GM18507 (cell line): Measurements from ENCODE around the gene RHOT2.

Experiments
- DNase-seq: peaks from one replicate; pipeline ENCODE4 v3.0.0; 2011; ENCODE audit warnings: low read depth; ENCODE audit not compliant: insufficient read length; ENCODE audit errors: extremely low spot score
- FAIRE-seq: peaks from 2 replicates; lab custom pipeline; 2011; peaks lifted over from hg19 to GRCh38; lab: Jason Lieb, UNC

RHOT2 gene

DNA sequence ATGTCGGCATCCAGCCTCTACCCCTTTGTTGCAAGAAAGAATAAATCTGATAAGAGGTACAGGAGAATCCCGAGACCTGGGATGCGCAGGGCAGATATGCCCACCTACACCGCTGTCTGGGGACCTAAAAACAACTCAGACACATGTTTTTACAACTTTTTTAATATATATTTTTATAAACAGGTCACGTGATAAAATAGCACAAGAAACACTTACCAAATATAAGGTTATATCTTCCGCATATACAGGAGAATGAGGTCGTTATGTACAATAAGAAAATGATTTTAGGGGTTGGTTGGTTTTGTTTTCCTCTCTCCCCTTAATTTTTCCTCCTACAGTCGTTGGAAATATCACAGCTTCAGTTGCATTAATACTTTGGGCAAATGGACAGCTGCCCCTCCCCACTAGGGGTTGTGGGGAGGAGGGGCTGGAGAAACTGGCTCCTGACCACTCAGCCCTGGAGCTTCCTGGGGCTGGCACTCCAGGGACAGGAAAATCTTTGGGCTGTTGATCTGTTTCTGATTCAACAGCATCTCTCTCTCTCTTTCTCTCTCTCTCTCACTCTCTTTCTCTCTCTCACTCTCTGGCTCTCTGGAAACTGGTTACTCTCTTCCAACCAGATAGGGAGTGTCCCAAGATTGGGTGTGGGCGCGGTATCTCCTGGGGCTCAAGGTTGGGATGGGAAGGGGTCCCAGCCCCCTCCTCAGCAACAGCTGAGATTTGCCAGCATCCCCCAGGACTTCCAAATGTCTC is 24.6 kb downstream of the RHOT2 start:
- no peak for DNase-seq
- FAIRE-seq = no peak

DNA sequence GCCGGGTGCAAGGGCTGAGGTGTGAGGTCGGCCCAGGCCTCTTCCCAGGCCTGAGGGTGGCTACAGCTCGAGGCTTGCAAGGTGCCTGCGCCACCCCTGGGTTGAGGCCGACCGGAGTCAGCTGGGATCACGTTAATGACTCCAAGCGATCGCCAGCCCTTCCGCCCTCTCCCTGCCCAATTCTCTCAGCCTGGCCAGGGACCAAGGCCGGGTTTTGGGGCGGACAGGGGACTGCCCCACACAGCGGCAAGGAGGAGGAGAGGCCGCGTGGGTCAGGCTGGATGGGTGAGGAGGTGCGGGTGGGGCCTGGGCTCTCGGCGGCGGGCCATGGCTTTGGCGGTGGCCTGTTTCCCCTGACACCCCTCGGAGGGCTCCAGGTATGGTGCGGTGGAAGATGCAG is 25.4 kb downstream of the RHOT2 start:
- FAIRE-seq (no peak), DNase-seq (no peak)

DNA sequence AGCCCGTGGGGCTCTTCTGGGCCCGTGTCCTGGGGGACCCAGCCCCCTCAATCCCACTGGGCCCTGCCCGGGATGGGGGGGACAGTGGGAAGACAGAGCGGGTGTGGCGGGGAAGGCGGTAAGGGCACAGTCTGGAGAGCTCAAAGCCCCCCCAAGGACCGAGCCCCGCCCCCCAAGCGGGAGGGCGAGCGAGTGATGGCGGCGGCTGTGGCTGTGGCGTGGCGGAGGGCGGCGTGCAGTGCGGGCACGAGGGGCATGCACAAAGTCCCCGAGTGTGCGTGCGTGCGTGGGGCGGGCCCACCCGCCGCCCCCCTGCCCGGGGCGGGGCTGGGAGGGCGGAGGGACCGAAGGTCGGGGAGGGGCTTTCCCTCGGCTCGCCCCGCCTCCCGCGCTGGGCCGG is 25.8 kb downstream of the RHOT2 start:
- FAIRE-seq = no peak
- no peak for DNase-seq

DNA sequence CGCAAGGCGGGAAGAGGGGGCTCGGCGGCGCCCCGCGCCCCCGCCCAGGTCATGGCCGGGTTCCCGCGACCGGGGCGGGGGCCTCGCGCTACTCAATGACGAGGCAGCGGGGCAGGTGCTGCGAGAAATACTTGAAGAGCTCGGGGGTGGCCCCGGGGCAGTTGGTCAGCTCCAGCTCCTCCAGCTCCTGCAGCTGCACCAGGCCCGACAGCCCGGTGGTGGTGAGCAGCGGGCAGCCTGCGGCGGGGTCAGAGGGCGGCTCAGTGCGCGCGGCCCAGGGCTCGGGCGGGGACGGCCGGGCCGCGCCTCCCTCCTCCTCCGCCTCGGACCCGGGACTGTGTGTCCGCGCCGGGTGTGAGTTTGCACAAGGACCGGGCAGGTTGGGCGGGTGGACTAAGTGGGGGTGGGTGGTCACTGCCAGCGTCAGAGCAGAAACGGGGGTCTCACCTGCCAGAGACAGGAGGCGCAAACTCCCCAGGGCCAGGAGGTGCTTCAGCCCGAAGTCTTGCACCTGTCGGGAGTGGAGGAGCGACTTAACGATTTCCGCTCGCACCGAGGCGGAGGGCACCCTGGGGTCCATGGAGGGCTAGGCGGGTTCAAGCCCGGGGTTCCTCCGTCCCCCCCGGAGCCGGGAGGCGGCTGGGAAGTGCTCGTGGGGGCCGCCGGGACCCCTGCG is 26.4 kb downstream of the RHOT2 start:
- DNase-seq = no peak
- no peak for FAIRE-seq

DNA sequence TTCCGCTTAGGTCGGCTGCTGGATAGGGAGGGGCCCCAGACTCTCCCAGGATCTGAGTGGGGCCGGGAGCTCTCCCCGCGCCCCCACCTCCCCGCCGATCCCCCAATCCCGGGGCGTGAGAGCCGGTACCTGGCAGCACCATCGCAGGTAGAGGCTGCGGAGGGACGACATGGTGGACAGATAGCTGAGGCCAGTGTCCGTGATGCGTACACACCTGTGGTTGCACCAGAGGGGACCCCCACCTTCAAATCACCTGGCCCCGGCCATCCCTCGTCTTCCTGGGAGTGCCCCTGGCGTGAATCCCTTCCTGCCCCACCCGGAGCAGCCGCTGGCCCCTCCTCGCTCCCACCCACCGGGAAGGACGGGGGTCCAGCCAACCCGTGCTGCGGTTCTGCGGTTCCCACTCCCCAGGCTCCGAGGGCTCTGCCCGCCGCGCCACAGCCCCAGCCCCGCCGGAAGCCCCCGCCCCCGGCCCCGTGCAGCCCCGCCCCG is 27.0 kb downstream of the RHOT2 start:
- no peak for DNase-seq
- FAIRE-seq = no peak

DNA sequence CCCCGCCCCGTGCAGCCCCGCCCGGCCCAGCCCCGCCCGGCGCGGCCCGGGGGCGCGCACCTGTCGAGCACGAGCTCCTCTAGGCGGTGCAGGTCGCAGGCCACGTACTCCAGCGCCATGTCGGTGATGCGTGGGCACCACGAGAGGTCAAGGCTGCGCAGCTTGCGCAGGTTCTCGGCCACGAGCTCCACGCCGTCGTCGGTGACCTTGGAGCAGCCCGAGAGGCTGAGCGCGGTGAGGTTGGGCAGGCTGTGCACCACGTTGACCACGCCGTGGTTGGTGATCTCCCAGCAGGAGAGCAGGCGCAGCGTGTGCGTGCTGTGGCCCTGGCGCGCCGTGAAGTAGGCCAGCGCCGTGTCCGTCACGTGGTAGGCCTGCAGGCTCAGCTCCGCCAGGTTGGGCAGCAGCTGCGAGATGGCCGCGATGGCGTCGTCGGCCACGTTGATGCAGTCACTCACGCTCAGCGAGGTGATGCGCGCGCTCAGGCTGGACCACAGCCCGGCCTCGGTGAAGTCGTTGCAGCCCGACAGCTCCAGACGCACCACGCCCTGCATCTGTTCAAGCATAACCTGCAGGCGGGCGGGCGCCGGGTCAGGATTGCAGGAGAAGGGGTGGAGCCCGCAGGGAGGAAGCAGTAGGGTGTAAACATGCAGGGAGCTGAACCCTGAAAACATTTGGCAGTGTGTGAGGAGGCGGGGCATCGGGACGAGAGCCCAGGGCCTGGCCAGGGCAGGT is 27.6 kb downstream of the RHOT2 start:
- FAIRE-seq = no peak
- no peak for DNase-seq

DNA sequence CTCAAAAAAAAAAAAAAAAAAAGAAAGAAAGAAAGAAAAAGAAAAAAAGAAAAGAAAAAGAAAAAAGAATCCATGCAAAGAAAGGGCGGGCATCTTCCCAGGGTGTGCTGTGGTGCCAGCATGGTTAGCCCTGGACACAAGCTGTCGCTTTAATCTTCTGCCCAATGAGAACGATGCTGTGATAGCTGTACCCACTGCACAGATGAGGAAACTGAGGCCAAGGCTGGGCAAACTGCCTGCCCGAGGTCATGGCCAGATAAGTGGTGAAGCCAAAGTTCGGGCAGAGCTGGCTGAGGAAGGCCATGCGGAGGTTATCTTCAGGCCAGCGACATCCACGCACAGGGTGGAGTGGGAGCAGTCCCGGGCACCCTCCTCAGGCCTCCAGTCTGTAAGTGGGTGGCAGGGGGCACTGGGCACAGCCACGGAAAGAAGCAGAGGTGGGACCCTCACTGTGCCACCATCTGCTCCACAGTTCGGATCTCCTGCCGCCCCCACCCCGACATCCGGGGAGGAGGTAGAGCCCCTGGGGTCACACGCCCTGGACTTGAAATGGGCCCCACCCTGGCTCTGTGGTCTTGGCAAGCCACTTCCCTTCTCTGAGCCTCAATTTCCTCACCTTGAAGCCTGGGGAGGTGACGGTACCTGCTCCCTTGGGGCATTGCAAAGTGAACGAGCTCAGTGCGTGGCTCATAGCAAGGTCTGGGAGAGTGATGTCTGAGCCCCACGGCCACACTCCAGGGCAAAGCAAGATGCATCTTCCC is 31.2 kb downstream of the RHOT2 start:
- FAIRE-seq (no peak), DNase-seq (no peak)

DNA sequence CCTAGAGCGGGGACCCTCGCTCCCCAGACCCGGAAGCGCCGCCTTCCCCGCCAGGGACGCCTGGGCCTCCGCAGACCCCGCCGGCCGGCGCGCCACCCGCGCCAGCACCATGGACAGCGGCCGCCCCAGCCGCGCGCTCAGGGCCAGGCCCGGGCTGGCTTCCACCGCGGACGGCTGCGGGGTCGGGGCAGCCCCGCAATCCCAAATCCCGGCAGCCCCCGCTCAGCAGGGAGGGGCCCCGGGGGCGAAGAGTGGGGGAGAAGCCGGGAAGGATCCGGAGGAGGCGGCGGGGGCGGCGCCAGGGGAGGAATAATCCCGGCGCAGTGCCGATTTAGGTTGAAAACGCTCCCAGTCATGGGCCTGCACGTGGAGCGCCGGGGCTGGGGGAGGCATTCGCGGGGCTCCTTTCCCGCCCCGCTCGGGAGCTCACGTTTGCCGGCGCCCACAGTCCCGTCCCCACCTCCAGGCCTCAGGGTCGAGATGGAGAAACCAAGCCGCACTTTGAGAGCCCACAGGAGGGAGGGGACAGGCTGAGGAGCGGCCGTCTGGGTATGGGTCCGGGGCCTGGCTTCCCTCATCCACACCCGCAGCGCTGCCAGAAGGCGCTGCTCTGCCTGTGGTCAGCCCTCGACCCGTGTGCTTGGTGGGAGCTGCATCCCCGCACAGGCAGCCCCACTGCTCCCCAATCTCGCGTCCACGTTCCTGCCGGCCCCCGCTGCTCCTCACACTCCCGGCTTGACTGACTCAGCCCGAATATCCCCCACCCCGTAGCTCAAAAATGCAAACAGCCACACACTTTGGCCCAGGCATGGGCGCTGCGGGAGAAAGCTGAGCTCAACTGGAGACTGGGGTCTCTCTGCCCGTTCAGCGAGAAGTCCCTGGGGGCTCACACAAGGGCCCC is 33.0 kb downstream of the RHOT2 start:
- no peak for DNase-seq
- no peak for FAIRE-seq

DNA sequence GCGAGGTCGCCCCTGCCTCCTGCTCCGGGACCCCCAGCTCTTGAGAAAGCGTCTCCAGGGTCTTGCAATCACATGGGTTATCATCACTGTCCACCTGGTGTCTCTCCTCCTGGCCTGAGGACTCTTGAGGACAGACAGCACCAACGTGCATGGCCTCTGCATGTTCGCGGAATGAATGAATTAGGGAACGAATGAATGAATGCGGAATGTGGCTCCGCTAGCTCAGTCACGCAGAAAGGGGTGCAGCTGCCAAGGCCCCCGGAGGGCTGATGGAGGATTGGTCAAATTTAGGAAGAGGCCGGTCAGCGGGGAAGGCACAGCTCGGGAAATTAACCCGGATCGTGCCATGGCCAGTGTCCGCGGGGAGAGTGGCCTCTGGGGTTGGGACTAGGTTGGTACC is 34.4 kb downstream of the RHOT2 start:
- FAIRE-seq = no peak
- DNase-seq = no peak

DNA sequence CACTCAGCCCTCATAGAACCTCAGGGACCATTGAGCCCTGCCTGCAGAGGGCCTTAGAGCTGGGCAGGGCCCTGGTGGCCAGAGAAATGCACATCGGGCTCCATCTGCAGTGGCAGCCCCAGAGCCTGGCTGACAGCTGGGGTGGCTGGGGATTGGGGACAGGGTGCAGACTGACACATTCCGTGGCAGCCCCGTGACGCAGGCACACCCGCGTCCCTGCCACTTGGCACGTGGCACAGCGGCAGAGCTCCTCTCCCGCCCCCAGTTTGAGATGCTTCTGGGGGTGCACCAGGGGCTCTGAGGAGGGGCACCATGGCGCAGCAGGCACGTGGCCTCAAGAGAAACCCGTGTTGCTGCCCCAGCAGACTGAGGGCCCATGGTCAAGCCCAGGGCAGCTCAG is 35.5 kb downstream of the RHOT2 start:
- no peak for FAIRE-seq

DNA sequence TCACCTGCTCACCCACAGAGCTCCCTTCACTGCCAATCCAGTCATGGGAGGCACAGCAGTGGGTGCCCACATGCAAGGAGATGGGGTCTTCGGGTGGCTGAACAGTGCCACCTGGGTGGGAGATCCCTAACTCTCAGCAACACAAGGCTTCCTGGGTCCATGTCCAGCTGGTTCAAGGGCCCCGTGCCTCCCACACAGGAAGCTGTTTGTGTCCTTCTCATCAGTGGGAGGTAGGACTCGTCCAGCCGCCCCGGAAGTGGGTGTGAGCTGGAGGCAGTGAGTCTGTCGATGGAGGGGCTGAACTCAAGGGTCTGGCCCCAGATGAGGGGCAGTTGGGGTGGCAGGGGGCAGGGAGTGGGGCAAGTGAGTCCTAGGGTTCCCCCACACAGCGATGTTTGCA is 36.1 kb downstream of the RHOT2 start:
- no peak for FAIRE-seq
- DNase-seq = no peak

More for the DNA sequence above, 35.5 kb downstream of the RHOT2 start:
- no peak for DNase-seq

DNA sequence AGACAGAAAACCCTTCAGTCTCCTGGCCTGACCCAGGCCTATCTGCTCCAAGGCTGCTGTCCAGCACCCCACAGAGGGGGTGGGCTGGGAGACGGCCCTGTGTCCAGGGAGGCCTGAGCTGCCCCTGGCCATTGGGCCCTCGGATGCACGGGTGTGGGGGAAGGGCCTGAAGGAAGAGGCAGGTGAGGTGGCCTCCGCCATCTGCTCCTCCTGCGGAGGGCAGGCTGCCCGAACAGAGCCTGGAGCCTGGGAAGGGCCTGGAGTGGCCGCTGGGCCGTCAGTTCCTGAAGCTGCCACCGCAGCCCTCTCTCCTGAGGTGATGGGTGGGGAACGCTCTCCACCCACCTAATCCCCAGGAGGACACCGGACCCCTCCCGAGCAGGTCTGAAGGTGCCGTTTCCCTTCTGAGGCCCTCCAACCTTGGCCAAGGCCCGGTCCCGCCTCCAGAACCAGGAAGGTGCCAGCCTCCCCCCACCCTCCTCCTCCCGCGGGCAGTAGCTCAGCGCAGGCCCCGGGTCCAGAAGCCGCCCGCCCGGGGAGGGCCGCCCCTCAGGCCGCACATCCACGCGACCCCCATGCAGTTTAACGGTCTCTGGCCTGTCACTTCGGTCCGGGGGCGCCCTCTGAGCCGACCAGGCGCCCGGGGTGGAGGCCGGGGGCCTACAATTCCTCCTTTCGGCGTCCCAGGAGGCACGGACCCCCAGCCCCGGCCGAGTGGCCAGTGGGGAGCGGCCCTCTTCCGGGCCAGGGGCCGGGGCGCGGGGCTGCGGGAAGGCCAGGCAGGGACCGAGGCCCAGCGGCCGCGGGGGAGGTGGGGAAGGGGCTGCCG is 36.8 kb downstream of the RHOT2 start:
- no peak for DNase-seq
- no peak for FAIRE-seq

DNA sequence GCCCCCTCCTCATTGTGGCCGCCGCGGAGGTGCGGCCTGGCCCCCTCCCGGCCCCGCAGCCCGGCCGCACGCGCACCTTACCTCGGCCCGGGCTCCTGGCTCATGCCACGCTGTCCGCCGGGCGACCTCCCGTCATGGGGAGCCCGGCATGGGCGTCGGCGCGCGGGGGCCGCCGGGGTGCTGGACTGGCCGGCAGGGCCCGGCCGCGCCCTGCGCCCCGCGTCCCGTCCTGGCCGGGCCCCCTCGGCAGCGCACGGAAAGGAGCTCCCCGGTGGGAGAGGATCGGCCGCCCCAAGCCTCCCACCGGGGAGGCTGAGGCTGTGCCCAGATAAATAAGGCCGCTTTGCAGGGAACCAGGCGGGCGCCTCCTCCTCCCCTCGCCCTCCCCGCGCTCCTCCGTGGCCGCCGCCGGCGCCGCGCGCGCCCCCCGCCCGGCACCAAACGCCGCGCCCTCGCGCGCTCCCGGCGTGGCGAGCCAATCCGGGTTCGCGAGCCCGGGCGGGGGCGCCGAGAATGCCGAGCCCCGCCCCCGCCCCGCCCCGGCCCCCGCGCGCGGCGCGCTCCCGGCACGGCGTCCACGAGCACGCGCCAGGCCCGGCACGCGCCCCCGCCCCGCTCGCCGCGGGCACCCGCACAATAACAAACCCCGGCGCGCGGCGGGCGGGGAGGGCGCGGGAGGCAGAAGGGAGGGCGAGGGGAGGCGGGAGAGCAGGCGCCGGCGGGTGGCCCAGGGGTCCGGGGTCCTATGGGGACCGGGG is 37.7 kb downstream of the RHOT2 start, which contains the start of gene FBXL16:
Gene FBXL16, minus strand, starts transcription at position 371 of the 758 bp plus-strand sequence. CDS start 8,396 bp downstream, outside the sequence.
- DNase-seq (no peak), FAIRE-seq (no peak)

DNA sequence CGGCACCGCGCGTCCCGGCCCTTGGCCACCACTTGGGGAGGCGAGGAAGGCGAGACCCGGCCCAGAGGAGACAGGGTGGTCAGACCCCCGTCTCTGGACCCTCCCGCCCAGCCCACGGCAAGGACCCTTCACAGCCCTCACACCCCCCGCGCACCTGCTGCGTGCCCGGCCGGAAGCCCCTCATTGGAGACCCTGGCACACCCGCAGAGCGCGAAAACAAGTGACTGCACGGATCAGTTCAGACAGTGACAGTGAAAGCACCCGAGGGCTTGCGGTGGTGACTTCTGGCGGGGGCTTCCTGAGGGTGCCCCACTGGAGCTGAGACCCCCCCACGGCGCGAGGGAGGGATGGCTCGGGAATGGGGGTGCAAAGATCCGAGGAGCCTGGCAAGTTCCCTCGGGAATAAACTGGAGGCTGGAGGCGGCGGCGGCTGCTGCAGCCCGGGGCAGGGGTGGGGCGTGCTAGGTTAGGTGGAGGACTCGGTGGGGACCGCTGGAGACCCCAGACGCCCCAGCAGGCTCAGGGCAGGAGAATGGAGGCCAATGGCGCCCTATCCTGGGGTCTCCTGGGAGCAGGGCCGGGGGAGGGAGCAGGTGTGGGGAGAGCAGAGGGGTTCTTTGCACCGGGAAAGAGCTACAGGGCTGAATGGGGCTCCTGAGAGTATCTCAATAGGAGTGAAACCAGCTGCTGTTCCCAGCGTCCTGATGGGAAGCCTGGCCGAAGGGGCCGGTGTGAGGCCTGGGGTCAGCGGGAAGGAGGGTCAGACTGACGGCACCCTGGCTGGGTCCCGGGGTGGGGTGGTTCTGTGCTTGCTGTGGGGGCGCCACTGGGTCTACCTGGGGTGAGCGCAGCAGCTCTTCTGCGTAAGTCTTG is 38.5 kb downstream of the RHOT2 start:
- FAIRE-seq (no peak), DNase-seq (no peak)

DNA sequence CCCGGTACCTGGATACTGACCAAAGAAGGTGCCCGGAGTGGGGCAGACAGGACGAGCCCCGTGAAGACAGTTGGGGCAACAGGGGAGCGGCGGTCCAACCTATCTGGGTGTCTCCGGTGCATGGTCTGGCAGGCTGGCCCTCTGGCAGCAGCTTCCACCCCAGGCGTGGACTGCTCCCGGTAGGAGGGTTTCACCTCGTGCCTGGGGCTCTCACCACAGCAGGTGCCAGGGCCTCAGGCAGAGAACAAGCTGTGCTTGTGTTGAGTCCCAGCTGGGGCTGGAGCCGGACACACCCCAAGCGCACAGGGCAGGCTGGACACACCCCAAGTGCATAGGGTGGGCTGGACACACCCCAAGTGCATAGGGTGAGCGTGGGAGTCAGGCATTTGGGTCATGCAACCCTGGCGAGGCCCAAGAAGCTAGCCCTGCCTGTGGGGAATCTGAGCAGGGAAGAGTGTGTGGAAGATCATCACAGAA is 39.2 kb downstream of the RHOT2 start:
- no peak for FAIRE-seq
- DNase-seq = no peak

DNA sequence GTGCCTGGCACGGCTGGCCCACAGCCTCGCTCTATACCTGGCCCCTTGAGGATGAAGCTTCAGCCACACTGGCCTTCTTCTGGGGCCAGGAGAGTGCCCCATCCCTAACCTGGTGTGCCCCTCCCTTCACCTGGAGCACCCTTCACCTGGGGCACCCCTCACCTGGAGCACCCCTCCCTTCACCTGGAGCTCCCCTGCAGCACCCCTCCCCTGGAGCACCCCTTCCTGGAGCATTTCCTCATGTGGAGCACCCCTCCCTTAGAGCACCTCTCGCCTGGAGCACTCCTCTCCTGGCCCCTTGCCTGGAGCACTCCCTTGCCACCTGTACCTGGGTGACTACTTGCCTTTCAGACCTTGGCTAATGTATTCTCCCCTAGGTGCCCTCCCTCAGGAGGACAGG is 40.1 kb downstream of the RHOT2 start:
- DNase-seq (no peak), FAIRE-seq (no peak)
